Measurements from ENCODE around the gene CENPF.

- TF ChIP-seq CTCF (conservative IDR thresholded peaks at IDR 0.05; ENCODE audit: low read length): no peak
- no peak for TF ChIP-seq EZH2phosphoT487 (IDR thresholded peaks at IDR 0.05; ENCODE audit: borderline replicate concordance, low read depth, low read length)
Measured at GRCh38 chr1:214587165-214587564, 15.8 kb upstream of the CENPF start.

Measured in OCI-LY7 (cell line).